Tibial nerve (tissue), 4 donors: Measurements from ENCODE around the gene COL4A2. TPM values are rescaled to one million over a fixed set of nuclear protein-coding genes. Genes with fewer than 3 reads are reported as not detected.
"Not testable (repeated sequence)": the region's sequence is repeated elsewhere in the genome, so short reads cannot be mapped to it uniquely, and the experiment has no call there.

Experiments
- DNase-seq, 2 donors: peaks; one replicate each; pipeline ENCODE4 v3.0.0-alpha.2; 2019; ENCODE audit warnings: low spot score in 2 of 2
- H3K27ac ChIP-seq, 4 donors: fragments of 200-600 bp; sonication (generic) in 3 of 4; one replicate each; pipeline ENCODE4 v1.5.1; 2017 to 2019; ENCODE audit warnings: mild to moderate bottlenecking in 1 of 4
- H3K27me3 ChIP-seq, 2 donors: fragments of 200-600 bp; sonication (generic) in 1 of 2; one replicate each; pipeline versions ENCODE4 v1.5.1 to v1.6.0; 2017 to 2019
- H3K36me3 ChIP-seq, 3 donors: fragments of 200-600 bp; sonication (generic); one replicate each; pipeline ENCODE4 v1.5.1; 2018 to 2019
- H3K4me1 ChIP-seq, 4 donors: fragments of 200-600 bp; sonication (generic) in 3 of 4; one replicate each; pipeline ENCODE4 v1.5.1; 2017 to 2019
- H3K4me3 ChIP-seq, 4 donors: fragments of 200-600 bp; sonication (generic) in 3 of 4; one replicate each; pipeline ENCODE4 v1.5.1; 2017 to 2019; ENCODE audit warnings: mild to moderate bottlenecking in 1 of 4, moderate library complexity in 1 of 4
- H3K9me3 ChIP-seq, 4 donors: fragments of 200-600 bp; sonication (generic) in 3 of 4; one replicate each; pipeline ENCODE4 v1.5.1; 2017 to 2019
- EP300 ChIP-seq, 2 donors: sonication (generic); formaldehyde crosslinking; IDR thresholded peaks; one replicate each; pipeline ENCODE4 v1.6.1; 2017; ENCODE audit warnings: antibody characterized with exemption in 2 of 2, mild to moderate bottlenecking in 1 of 2
- POLR2A ChIP-seq, 2 donors: fragments of 450-650 bp; IDR thresholded peaks; one replicate each; pipeline ENCODE4 v1.6.1; 2017; ENCODE audit warnings: antibody characterized with exemption in 2 of 2, mild to moderate bottlenecking in 2 of 2, moderate library complexity in 2 of 2
- WGBS, 2 donors: methylation state at CpG; one replicate each; pipeline ENCODE4 v1.1.5; 2018; 5-methylcytosine and 5-hydroxymethylcytosine counted together
- total RNA-seq, 4 donors: library from RNA; depleted of rRNA; stranded (reverse); fragments of >200 nt; gene quantifications; one replicate each; pipeline ENCODE4 v1.1.0, GENCODE V29; 2016
- TF ChIP-seq, protein P1 (sequence below), 5 experiments: fragments of 200-600 bp in 3 of 5; fragments of 450-650 bp in 2 of 5; sonication (generic) in 3 of 5; IDR thresholded peaks; one replicate each; pipeline ENCODE4 v1.5.1; 2016 to 2019; ENCODE audit warnings: antibody characterized with exemption in 5 of 5, mild to moderate bottlenecking in 3 of 5, moderate library complexity in 2 of 5

COL4A2 gene
- total RNA-seq, 4 donors from 2014 or later, result 576 to 821 (median 658) TPM

- 61 to 69% methylated on average over 14 of the region's 14 CpGs for WGBS, 2 donors
- Histone ChIP-seq H3K9me3 (no peaks in the 10 kb centered on the region), H3K27me3 (no peaks in the 10 kb centered on the region), H3K36me3 (peaks cover 0 to 9% (median 0%) of the 10 kb centered on the region in 3 donors), H3K27ac (peak overlapping the region in 3 of 4 donors; percentile 41 to 98 (median 97)), H3K4me3 (peak overlapping the region in 3 of 4 donors; percentile 8 to 96 (median 94)), H3K4me1 (peaks cover 0 to 64% (median 42%) of the 10 kb centered on the region in 4 donors)
- TF ChIP-seq POLR2A (IDR thresholded peaks at IDR 0.05) (no peak), EP300 (IDR thresholded peaks at IDR 0.05) (no peak)
- TF ChIP-seq, protein P1, sequence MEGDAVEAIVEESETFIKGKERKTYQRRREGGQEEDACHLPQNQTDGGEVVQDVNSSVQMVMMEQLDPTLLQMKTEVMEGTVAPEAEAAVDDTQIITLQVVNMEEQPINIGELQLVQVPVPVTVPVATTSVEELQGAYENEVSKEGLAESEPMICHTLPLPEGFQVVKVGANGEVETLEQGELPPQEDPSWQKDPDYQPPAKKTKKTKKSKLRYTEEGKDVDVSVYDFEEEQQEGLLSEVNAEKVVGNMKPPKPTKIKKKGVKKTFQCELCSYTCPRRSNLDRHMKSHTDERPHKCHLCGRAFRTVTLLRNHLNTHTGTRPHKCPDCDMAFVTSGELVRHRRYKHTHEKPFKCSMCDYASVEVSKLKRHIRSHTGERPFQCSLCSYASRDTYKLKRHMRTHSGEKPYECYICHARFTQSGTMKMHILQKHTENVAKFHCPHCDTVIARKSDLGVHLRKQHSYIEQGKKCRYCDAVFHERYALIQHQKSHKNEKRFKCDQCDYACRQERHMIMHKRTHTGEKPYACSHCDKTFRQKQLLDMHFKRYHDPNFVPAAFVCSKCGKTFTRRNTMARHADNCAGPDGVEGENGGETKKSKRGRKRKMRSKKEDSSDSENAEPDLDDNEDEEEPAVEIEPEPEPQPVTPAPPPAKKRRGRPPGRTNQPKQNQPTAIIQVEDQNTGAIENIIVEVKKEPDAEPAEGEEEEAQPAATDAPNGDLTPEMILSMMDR (IDR thresholded peaks at IDR 0.05), result no peak
- DNase-seq, result no peak
Measured at GRCh38 chr13:110310541-110311442, 3.7 kb downstream of the COL4A2 start.

GRCh38 chr13:110311443-110312338, 4.6 kb downstream of the COL4A2 start:
- WGBS, 2 donors, result 54 to 58% methylated on average over 21 to 30 of the region's 30 CpGs
- Histone ChIP-seq H3K27ac (peak overlapping the region; percentile 41 to 98 (median 80)), H3K27me3 (no peaks in the 10 kb centered on the region), H3K4me1 (peaks cover 0 to 73% (median 42%) of the 10 kb centered on the region in 4 donors), H3K9me3 (no peaks in the 10 kb centered on the region), H3K36me3 (peaks cover 0 to 14% (median 0%) of the 10 kb centered on the region in 3 donors), H3K4me3 (peak overlapping the region in 3 of 4 donors; percentile 8 to 96 (median 23))
- no peak for DNase-seq
- TF ChIP-seq, protein P1 (IDR thresholded peaks at IDR 0.05), result no peak
- TF ChIP-seq EP300 (IDR thresholded peaks at IDR 0.05), result peak in 1 of 2 donors; percentile 24

- DNase-seq, result no peak
- Histone ChIP-seq H3K36me3 (peaks cover 0 to 22% (median 0%) of the 10 kb centered on the region in 3 donors), H3K9me3 (no peaks in the 10 kb centered on the region), H3K27ac (peak overlapping the region; percentile 41 to 98 (median 80)), H3K4me3 (peak overlapping the region in 3 of 4 donors; percentile 8 to 96 (median 23)), H3K27me3 (no peaks in the 10 kb centered on the region), H3K4me1 (peaks cover 0 to 81% (median 42%) of the 10 kb centered on the region in 4 donors)
- WGBS, 2 donors, result 68% methylated on average over 4 of the region's 4 CpGs
- TF ChIP-seq EP300 (IDR thresholded peaks at IDR 0.05) (no peak), POLR2A (IDR thresholded peaks at IDR 0.05) (no peak)
- TF ChIP-seq, protein P1 (IDR thresholded peaks at IDR 0.05), result no peak
Measured at GRCh38 chr13:110312339-110313031, 5.4 kb downstream of the COL4A2 start.

DNA sequence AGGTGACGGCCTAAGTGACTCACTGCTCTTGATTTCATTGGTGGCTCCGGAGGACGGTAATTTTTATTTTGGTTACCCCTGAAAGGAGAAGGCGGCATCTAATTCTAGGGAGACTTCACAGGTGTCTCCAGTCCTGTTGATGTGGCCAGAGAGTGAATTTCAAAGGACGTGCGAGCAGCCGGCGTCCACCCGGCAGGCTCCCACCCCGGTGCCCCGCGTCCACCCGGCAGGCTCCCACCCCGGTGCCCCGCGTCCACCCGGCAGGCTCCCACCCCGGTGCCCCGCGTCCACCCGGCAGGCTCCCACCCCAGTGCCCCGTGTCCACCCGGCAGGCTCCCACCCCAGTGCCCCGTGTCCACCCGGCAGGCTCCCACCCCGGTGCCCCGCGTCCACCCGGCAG, 6.2 kb downstream of the COL4A2 start:
- 67 to 89% methylated on average over 10 to 16 of the region's 29 CpGs for WGBS, 2 donors
- H3K9me3 ChIP-seq, H3K27me3 ChIP-seq, DNase-seq, H3K4me3 ChIP-seq: not testable (repeated sequence)
- Histone ChIP-seq H3K4me1 (peaks cover 0 to 89% (median 42%) of the 10 kb centered on the region in 4 donors), H3K36me3 (peaks cover 0 to 26% (median 0%) of the 10 kb centered on the region in 3 donors), H3K27ac (peak overlapping the region in 2 of 4 donors; percentile 97 to 98)

GRCh38 chr13:110313733-110314132, 6.6 kb downstream of the COL4A2 start:
- DNase-seq, H3K27me3 ChIP-seq, H3K4me3 ChIP-seq, H3K9me3 ChIP-seq: not testable (repeated sequence)
- WGBS, 2 donors, result 46 to 56% methylated on average over 2 to 10 of the region's 16 CpGs
- Histone ChIP-seq H3K4me1 (peaks cover 0 to 94% (median 42%) of the 10 kb centered on the region in 4 donors), H3K27ac (peak overlapping the region in 2 of 4 donors; percentile 63 to 65), H3K36me3 (peaks cover 0 to 26% (median 0%) of the 10 kb centered on the region in 3 donors)
